K562 (cell line): Measurements from ENCODE around the gene PPP2R2B. TPM values are rescaled to one million over a fixed set of nuclear protein-coding genes. Genes with fewer than 3 reads are reported as not detected.

ENCODE experiments used
- ATAC-seq: fragments of 200-7000 bp; cut with Tn5 transposase; 3 replicates; pipeline ENCODE4 v1.9.1; 2020; ENCODE audit warnings: moderate library complexity
- BruUV-seq: library from RNA; stranded (reverse); fragments of 400-500 nt; replicated peaks from 2 replicates; lab custom pipeline; 2021; lab: Mats Ljungman, UMichigan
- CTCF ChIA-PET: fragments of 300-600 bp; formaldehyde crosslinking; extraction: SDS; loops from one replicate; lab custom pipeline; 2021; ENCODE audit warnings: low intra/inter-chr PET ratio; lab: Yijun Ruan, JAX
- POLR2A ChIA-PET: fragments of 300-600, 350-650 bp; sonication (Branson Sonifier 250); formaldehyde crosslinking; extraction: SDS; loops from one replicate; lab custom pipeline; 2021; ENCODE audit warnings: antibody characterized with exemption, inconsistent platforms; lab: Yijun Ruan, JAX
- DNase-seq, 4 experiments: peaks; one replicate each; pipeline versions ENCODE4 v3.0.0 to v3.0.0-alpha.2; 2011 to 2018; ENCODE audit warnings: low spot score in 3 of 4, mixed read lengths in 3 of 4; ENCODE audit errors: extremely low read depth in 1 of 4
- FAIRE-seq: peaks from 2 replicates; lab custom pipeline; 2011; peaks lifted over from hg19 to GRCh38; lab: Jason Lieb, UNC
- H2AFZ ChIP-seq: 2 replicates; pipeline ENCODE4 v1.6.0; 2011; ENCODE audit warnings: low read depth, low read length, control low read depth, inconsistent platforms
- H3K27ac ChIP-seq: fragments of 200-600 bp; 3 replicates; pipeline ENCODE4 v1.8.0; 2011; ENCODE audit warnings: low read depth, mild to moderate bottlenecking, control low read depth, inconsistent platforms, low read length, moderate library complexity, mixed read lengths; ENCODE audit errors: extremely low read depth
- H3K27me3 ChIP-seq, 2 experiments: fragments of 300-600 bp in 1 of 2; 2 replicates in 1 of 2; 3 replicates in 1 of 2; pipeline versions ENCODE4 v1.6.0 to v1.8.0; 2011; ENCODE audit warnings: inconsistent platforms in 2 of 2, low read length in 2 of 2, mild to moderate bottlenecking in 1 of 2, mixed read lengths in 1 of 2, moderate library complexity in 1 of 2; ENCODE audit not compliant: control insufficient read depth in 2 of 2, insufficient read depth in 2 of 2
- H3K36me3 ChIP-seq: fragments of 300-600 bp; 3 replicates; pipeline ENCODE4 v1.8.0; 2011; ENCODE audit warnings: mild to moderate bottlenecking, low read length, inconsistent platforms; ENCODE audit not compliant: control insufficient read depth, insufficient read depth
- H3K4me1 ChIP-seq, 2 experiments: fragments of 200-600 bp in 1 of 2; replicated peaks in 1 of 2; 2 replicates in 1 of 2; 3 replicates in 1 of 2; pipeline versions ENCODE4 v1.5.1 to v1.8.0; 2011; ENCODE audit warnings: inconsistent platforms in 2 of 2, low read length in 2 of 2, mild to moderate bottlenecking in 1 of 2, mixed read lengths in 1 of 2, moderate library complexity in 1 of 2; ENCODE audit not compliant: control insufficient read depth in 2 of 2, insufficient read depth in 2 of 2
- H3K4me2 ChIP-seq: 2 replicates; pipeline ENCODE4 v1.6.1; 2011; ENCODE audit warnings: low read length, control low read depth, inconsistent platforms, mixed read lengths; ENCODE audit not compliant: insufficient read depth
- H3K4me3 ChIP-seq: fragments of 200-600 bp; sonication (generic), shearing (Covaris generic); 2 replicates; pipeline ENCODE4 v1.5.1; 2016; ENCODE audit warnings: control low read depth, inconsistent platforms
- H3K79me2 ChIP-seq: fragments of 200-600 bp; 3 replicates; pipeline ENCODE4 v1.8.0; 2011; ENCODE audit warnings: low read length, inconsistent platforms; ENCODE audit not compliant: control insufficient read depth, insufficient read depth
- H3K9ac ChIP-seq, 2 experiments: 2 replicates each; pipeline versions ENCODE4 v1.6.0 to v1.6.1; 2011; ENCODE audit warnings: low read depth in 2 of 2, low read length in 2 of 2, control low read depth in 1 of 2, inconsistent platforms in 1 of 2, mild to moderate bottlenecking in 1 of 2, mixed read lengths in 1 of 2; ENCODE audit not compliant: insufficient read depth in 1 of 2
- H3K9me1 ChIP-seq: one replicate; pipeline ENCODE4 v1.6.0; 2011; ENCODE audit warnings: inconsistent platforms, mild to moderate bottlenecking, low read length, moderate library complexity; ENCODE audit not compliant: control insufficient read depth, insufficient read depth
- H3K9me3 ChIP-seq: replicated peaks from 2 replicates; pipeline ENCODE4 v1.5.1; 2011; ENCODE audit warnings: low read depth, low read length, inconsistent platforms; ENCODE audit not compliant: control insufficient read depth, insufficient read depth
- H4K20me1 ChIP-seq: replicated peaks from 2 replicates; pipeline ENCODE4 v1.6.1; 2011; ENCODE audit warnings: low read length, inconsistent platforms, mixed read lengths; ENCODE audit not compliant: control insufficient read depth, insufficient read depth
- WGBS: fragments of 100-300 bp; shearing (Covaris generic); methylation state at CpG from one replicate; pipeline ENCODE4 v1.1.6; 2016; ENCODE audit warnings: low coverage, mixed read lengths; ENCODE audit not compliant: insufficient coverage; ENCODE audit errors: missing lambda C conversion rate; 5-methylcytosine and 5-hydroxymethylcytosine counted together
- in situ Hi-C: fragments of 300-500 bp; cut with MboI; formaldehyde crosslinking; loops from 4 replicates; pipeline ENCODE4 v1.15.0; 2018; ENCODE audit warnings: inconsistent platforms, mixed read lengths
- intact Hi-C: fragments of 100-400 bp; cut with micrococcal nuclease; formaldehyde crosslinking; loops from 2 replicates; pipeline ENCODE4 v1.14.2; 2022
- polyA plus RNA-seq, 8 experiments: library from polyadenylated mRNA; depleted of rRNA in 4 of 8; stranded (reverse) in 5 of 8; unstranded in 3 of 8; fragments of >200 nt; fragmentation: Nextera tagmentation in 2 of 8; fragmentation: Illumina TruSeq in 1 of 8; extraction: Ambion mirVana in 2 of 8; extraction: Trizol in 1 of 8; gene quantifications; 2 replicates each; pipeline versions ENCODE4 v1.2.1 to v1.2.3, GENCODE V29; 2011 to 2014; ENCODE audit warnings: inconsistent platforms in 1 of 8, missing spikeins in 1 of 8
- total RNA-seq, 7 experiments: library from RNA; depleted of rRNA in 6 of 7; stranded (reverse); fragments of >200 nt in 6 of 7; fragmentation: Illumina TruSeq in 2 of 7; extraction: Trizol in 2 of 7; gene quantifications; 2 replicates each; pipeline versions ENCODE4 v1.2.1 to v1.2.3, GENCODE V29; 2011 to 2021; ENCODE audit warnings: low replicate concordance in 1 of 7
- TF ChIP-seq, protein P1 (sequence below): fragments of 450-650 bp; conservative IDR thresholded peaks from 2 replicates; pipeline ENCODE4 v1.6.1; 2016; ENCODE audit warnings: missing genetic modification characterization, low read depth, mild to moderate bottlenecking, control low read depth, missing compliant biosample characterization
- TF ChIP-seq, protein P2 (sequence below): fragments of 250-450 bp; sonication (Bioruptor Pico); IDR thresholded peaks from 2 replicates; pipeline ENCODE4 v1.4.0; 2020; ENCODE audit warnings: mild to moderate bottlenecking, moderate library complexity, borderline replicate concordance

Gene PPP2R2B
- total and polyA plus RNA-seq, 9 of the 15 experiments (the other 6 are each of a cell fraction or from before 2014, with no cell fraction given) = not detected

DNA sequence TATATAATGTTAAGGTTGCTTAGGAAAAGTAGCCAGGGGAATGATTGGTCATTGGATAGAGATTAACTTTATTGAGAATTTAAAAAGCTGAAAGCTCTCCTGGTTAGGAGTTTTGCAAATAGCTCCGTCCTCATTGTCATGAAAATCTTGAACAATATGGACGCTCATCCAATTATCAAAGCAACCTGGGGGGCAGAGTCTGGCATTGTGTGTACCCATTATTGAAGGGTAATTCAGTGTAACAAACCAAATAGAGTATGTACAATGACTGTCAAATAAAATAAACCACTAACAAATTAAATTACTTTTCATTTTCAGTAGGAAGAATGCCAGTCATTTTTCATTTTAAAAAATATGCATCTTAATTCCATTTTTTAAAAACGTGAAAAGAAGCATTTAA, 218.6 kb downstream of the PPP2R2B start:
- Histone ChIP-seq H3K4me1 (no peaks in the 10 kb centered on the region), H3K9me1 (no peaks in the 10 kb centered on the region), H4K20me1 (no peaks in the 10 kb centered on the region), H3K27me3 (no peaks in the 10 kb centered on the region), H3K27ac (no peak overlapping the region), H3K9ac (no peak overlapping the region), H3K79me2 (no peaks in the 10 kb centered on the region)
- intact Hi-C loops = loop anchor here (10.0 kb wide), 1 partner anchor 305 kb away; no protein-coding TSS in a partner anchor
- CTCF ChIA-PET = no interaction called here
- no peak for DNase-seq
- TF ChIP-seq, protein P1, sequence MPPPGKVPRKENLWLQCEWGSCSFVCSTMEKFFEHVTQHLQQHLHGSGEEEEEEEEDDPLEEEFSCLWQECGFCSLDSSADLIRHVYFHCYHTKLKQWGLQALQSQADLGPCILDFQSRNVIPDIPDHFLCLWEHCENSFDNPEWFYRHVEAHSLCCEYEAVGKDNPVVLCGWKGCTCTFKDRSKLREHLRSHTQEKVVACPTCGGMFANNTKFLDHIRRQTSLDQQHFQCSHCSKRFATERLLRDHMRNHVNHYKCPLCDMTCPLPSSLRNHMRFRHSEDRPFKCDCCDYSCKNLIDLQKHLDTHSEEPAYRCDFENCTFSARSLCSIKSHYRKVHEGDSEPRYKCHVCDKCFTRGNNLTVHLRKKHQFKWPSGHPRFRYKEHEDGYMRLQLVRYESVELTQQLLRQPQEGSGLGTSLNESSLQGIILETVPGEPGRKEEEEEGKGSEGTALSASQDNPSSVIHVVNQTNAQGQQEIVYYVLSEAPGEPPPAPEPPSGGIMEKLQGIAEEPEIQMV (tag) = no peak
- TF ChIP-seq, protein P2, sequence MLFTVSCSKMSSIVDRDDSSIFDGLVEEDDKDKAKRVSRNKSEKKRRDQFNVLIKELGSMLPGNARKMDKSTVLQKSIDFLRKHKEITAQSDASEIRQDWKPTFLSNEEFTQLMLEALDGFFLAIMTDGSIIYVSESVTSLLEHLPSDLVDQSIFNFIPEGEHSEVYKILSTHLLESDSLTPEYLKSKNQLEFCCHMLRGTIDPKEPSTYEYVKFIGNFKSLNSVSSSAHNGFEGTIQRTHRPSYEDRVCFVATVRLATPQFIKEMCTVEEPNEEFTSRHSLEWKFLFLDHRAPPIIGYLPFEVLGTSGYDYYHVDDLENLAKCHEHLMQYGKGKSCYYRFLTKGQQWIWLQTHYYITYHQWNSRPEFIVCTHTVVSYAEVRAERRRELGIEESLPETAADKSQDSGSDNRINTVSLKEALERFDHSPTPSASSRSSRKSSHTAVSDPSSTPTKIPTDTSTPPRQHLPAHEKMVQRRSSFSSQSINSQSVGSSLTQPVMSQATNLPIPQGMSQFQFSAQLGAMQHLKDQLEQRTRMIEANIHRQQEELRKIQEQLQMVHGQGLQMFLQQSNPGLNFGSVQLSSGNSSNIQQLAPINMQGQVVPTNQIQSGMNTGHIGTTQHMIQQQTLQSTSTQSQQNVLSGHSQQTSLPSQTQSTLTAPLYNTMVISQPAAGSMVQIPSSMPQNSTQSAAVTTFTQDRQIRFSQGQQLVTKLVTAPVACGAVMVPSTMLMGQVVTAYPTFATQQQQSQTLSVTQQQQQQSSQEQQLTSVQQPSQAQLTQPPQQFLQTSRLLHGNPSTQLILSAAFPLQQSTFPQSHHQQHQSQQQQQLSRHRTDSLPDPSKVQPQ (CRISPR knock-in tag) = no peak
- TF ChIP-seq, all 486 proteins: peak for 0
- ATAC-seq (no peak), FAIRE-seq (no peak)
- H3K4me2 ChIP-seq = no peak overlapping the region
- in situ Hi-C loops = no loop called here
- H3K36me3 ChIP-seq = no peaks in the 10 kb centered on the region
- WGBS = 2% methylated on average over 3 of the region's 3 CpGs
- H3K9me3 ChIP-seq = no peaks in the 10 kb centered on the region
- no peak overlapping the region for H2AFZ ChIP-seq
- H3K4me3 ChIP-seq = no peak overlapping the region
- POLR2A ChIA-PET = no interaction called here
- no TSS peak for BruUV-seq
